ENCODE measurements around the gene ATP6V0B. TPM values are rescaled to one million over a fixed set of nuclear protein-coding genes. Genes with fewer than 3 reads are reported as not detected.

Gene ATP6V0B
- total and polyA plus RNA-seq, 2 of the 8 experiments (the other 6 are each of a cell fraction or from before 2014, with no cell fraction given) = 105 to 308 TPM

- TF ChIP-seq, protein P1, sequence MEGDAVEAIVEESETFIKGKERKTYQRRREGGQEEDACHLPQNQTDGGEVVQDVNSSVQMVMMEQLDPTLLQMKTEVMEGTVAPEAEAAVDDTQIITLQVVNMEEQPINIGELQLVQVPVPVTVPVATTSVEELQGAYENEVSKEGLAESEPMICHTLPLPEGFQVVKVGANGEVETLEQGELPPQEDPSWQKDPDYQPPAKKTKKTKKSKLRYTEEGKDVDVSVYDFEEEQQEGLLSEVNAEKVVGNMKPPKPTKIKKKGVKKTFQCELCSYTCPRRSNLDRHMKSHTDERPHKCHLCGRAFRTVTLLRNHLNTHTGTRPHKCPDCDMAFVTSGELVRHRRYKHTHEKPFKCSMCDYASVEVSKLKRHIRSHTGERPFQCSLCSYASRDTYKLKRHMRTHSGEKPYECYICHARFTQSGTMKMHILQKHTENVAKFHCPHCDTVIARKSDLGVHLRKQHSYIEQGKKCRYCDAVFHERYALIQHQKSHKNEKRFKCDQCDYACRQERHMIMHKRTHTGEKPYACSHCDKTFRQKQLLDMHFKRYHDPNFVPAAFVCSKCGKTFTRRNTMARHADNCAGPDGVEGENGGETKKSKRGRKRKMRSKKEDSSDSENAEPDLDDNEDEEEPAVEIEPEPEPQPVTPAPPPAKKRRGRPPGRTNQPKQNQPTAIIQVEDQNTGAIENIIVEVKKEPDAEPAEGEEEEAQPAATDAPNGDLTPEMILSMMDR (IDR thresholded peaks at IDR 0.05; ENCODE audit: control extremely low read depth in 1 of 3, insufficient read depth in 1 of 3, low read depth in 1 of 3, low read length in 3 of 3) = no peak
- TF ChIP-seq EZH2 (IDR thresholded peaks at IDR 0.05; ENCODE audit: low read depth, low read length, severe bottlenecking) = no peak
- no peak for TF ChIP-seq CTBP2 (IDR thresholded peaks at IDR 0.05; ENCODE audit: borderline replicate concordance, insufficient read depth, insufficient read length, low read length)
Measured at GRCh38 chr1:43942411-43942810, 32.3 kb upstream of the ATP6V0B start (continued).
